C4-2B (cell line): ENCODE results near the gene AMFR.

ENCODE experiments used
- CTCF ChIP-seq: fragments of 450-650 bp; conservative IDR thresholded peaks from 2 replicates; pipeline ENCODE4 v1.5.1; 2017; ENCODE audit warnings: mild to moderate bottlenecking
- ZFX ChIP-seq: fragments of 450-650 bp; IDR thresholded peaks from 2 replicates; pipeline ENCODE4 v1.6.1; 2017

- no peak for TF ChIP-seq CTCF
- TF ChIP-seq ZFX: no peak
Measured at GRCh38 chr16:56417138-56417537, 8.2 kb downstream of the AMFR start.
